CD4-positive, alpha-beta memory T cell (primary cell): ENCODE data around the gene ZNF567. TPM values are rescaled to one million over a fixed set of nuclear protein-coding genes. Genes with fewer than 3 reads are reported as not detected.

ENCODE experiments used
- CTCF ChIA-PET: fragments of 350-600 bp; sonication (Branson Sonifier 250); formaldehyde crosslinking; loops from one replicate; lab custom pipeline; 2021; ENCODE audit warnings: inconsistent platforms; ENCODE audit not compliant: partially characterized antibody; lab: Charles Lee
- POLR2A ChIA-PET: fragments of 350-600 bp; sonication (Branson Sonifier 250); formaldehyde crosslinking; loops from one replicate; lab custom pipeline; 2021; ENCODE audit not compliant: partially characterized antibody; lab: Charles Lee
- DNase-seq, 5 donors: peaks; one replicate each; pipeline versions ENCODE4 v3.0.0 to v3.0.0-alpha.2; 2020 to 2022; ENCODE audit warnings: mixed read lengths in 1 of 5
- H3K27ac ChIP-seq: one replicate; pipeline ENCODE4 v1.7.0; 2013; ENCODE audit warnings: low read depth, low read length
- H3K27me3 ChIP-seq: 2 replicates; pipeline ENCODE4 v1.7.0; 2013; ENCODE audit warnings: mild to moderate bottlenecking, low read length, moderate library complexity; ENCODE audit not compliant: insufficient read depth
- H3K36me3 ChIP-seq: 2 replicates; pipeline ENCODE4 v1.7.0; 2013; ENCODE audit warnings: mild to moderate bottlenecking, low read length, moderate library complexity; ENCODE audit not compliant: insufficient read depth
- H3K4me1 ChIP-seq: 2 replicates; pipeline ENCODE4 v1.7.0; 2013; ENCODE audit warnings: mild to moderate bottlenecking, low read length, moderate library complexity; ENCODE audit not compliant: insufficient read depth
- H3K4me3 ChIP-seq, 2 donors: one replicate each; pipeline ENCODE4 v1.7.0; 2013; ENCODE audit warnings: low read length in 2 of 2, mild to moderate bottlenecking in 1 of 2
- H3K9me3 ChIP-seq, 2 donors: one replicate each; pipeline ENCODE4 v1.7.0; 2013; ENCODE audit warnings: low read length in 2 of 2, control low read depth in 1 of 2; ENCODE audit not compliant: control insufficient read depth in 1 of 2
- H3K27ac Mint-ChIP-seq, 7 donors: one replicate each; pipeline ENCODE4 v1.8.0; 2020 to 2021; ENCODE audit warnings: mixed read lengths in 7 of 7, mild to moderate bottlenecking in 6 of 7, inconsistent platforms in 3 of 7, moderate library complexity in 3 of 7
- H3K27me3 Mint-ChIP-seq, 2 donors: one replicate each; pipeline ENCODE4 v1.8.0; 2020 to 2021; ENCODE audit warnings: mixed read lengths in 2 of 2
- H3K36me3 Mint-ChIP-seq, 2 donors: one replicate each; pipeline ENCODE4 v1.8.0; 2020 to 2021; ENCODE audit warnings: mixed read lengths in 2 of 2, inconsistent platforms in 1 of 2, mild to moderate bottlenecking in 1 of 2
- H3K4me1 Mint-ChIP-seq, 4 donors: one replicate each; pipeline ENCODE4 v1.8.0; 2020 to 2021; ENCODE audit warnings: mixed read lengths in 4 of 4, mild to moderate bottlenecking in 1 of 4
- H3K4me3 Mint-ChIP-seq, 8 donors: one replicate each; pipeline ENCODE4 v1.8.0; 2020 to 2021; ENCODE audit warnings: mixed read lengths in 8 of 8, mild to moderate bottlenecking in 7 of 8, moderate library complexity in 6 of 8, inconsistent platforms in 3 of 8
- H3K9me3 Mint-ChIP-seq, 8 donors: one replicate each; pipeline ENCODE4 v1.8.0; 2020 to 2021; ENCODE audit warnings: mixed read lengths in 8 of 8, mild to moderate bottlenecking in 5 of 8, inconsistent platforms in 3 of 8, moderate library complexity in 1 of 8
- intact Hi-C: fragments of 100-400 bp; cut with micrococcal nuclease; formaldehyde crosslinking; loops from one replicate; pipeline ENCODE4 v1.15.1; 2023
- polyA plus RNA-seq, 2 donors: library from polyadenylated mRNA; unstranded; fragments of 300-500 nt; fragmentation: Illumina TruSeq; gene quantifications; one replicate each; pipeline ENCODE4 v1.2.3, GENCODE V29; 2021
- total RNA-seq, 2 experiments: library from RNA; stranded (reverse); gene quantifications; one replicate each; pipeline ENCODE4 v1.2.3, GENCODE V29; 2021

Gene ZNF567
- total and polyA plus RNA-seq, 4 experiments from 2014 or later: 7.0 to 19.8 (median 15.5) TPM

DNA sequence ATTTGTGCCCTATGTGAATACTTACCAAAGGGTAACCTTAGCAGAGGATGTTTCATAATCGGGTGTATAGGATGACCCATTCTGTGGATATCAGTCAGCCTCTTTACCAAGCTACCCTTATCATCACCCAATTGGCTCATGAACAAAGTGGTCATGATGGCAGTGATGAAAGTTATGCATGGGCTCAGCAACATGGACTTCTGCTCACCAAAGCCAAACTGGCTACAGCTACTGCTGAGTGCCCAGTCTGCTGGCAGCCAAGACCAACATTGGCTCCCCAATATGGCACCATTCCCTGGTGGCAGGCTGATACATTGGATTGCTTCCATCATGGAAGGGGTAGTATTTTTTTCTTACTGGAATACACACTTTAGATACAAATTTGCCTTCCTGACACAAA, 15.0 kb upstream of the ZNF567 start:
- no peak overlapping the region for H3K4me3 Mint-ChIP-seq
- Histone ChIP-seq H3K4me3 (no peak overlapping the region), H3K27me3 (no peaks in the 10 kb centered on the region), H3K27ac (no peak overlapping the region), H3K36me3 (no peaks in the 10 kb centered on the region), H3K4me1 (peaks cover 18% of the 10 kb centered on the region), H3K9me3 (peaks cover 0 to 26% of the 10 kb centered on the region in 2 donors)
- intact Hi-C loops: no loop called here
- H3K36me3 Mint-ChIP-seq: peaks cover 41 to 53% of the 10 kb centered on the region in 2 donors
- H3K27ac Mint-ChIP-seq: no peak overlapping the region
- H3K4me1 Mint-ChIP-seq: peaks cover 9 to 24% (median 13%) of the 10 kb centered on the region in 4 donors
- H3K9me3 Mint-ChIP-seq: peaks cover 2 to 71% (median 44%) of the 10 kb centered on the region in 8 donors
- POLR2A ChIA-PET: no interaction called here
- no peaks in the 10 kb centered on the region for H3K27me3 Mint-ChIP-seq
- CTCF ChIA-PET: no interaction called here
- no peak for DNase-seq

DNA sequence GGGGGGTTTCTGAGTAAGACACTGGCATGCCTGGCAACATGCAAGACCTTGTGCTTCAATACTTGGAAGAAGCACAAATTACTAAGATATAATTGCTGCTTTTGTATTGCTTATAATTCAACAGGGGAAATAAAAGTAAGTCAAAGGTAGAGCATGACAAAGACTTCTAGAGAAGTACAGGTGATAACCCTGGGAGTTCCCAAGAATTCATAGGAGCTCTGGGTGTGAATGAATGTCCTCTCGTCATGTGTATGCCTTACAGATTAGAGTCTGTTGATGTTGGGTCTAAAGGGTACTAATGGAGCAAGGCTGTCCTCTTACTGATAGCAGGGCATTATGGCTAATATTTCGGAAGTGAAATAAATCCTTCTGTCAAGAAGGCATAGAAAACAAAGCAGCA, 13.2 kb upstream of the ZNF567 start:
- peaks cover 2 to 76% (median 48%) of the 10 kb centered on the region in 8 donors for H3K9me3 Mint-ChIP-seq
- ChIA-PET POLR2A (no interaction called here), CTCF (no interaction called here)

DNA sequence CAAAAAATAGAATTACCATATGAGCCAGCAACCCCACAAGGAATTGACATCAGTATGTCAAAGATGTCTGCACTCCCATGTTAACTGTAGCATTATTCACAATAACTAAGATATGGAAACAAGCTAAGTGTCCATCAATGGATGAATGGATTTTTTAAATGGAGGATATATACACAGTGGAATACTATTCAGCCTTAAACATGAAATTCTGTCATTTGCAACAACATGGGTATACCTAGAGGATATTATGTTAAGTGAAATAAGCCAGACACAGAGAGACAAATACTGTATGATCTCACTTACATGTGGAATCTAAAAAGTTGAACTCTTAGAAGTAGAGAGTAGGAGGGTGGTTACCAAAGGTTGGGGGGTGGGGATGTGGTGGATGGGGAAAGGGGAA, 8.0 kb upstream of the ZNF567 start:
- Histone ChIP-seq H3K9me3 (peaks cover 0 to 14% of the 10 kb centered on the region in 2 donors), H3K4me1 (no peaks in the 10 kb centered on the region), H3K36me3 (no peaks in the 10 kb centered on the region), H3K27ac (no peak overlapping the region), H3K4me3 (no peak overlapping the region), H3K27me3 (no peaks in the 10 kb centered on the region)
- H3K4me3 Mint-ChIP-seq: no peak overlapping the region
- ChIA-PET CTCF (no interaction called here), POLR2A (no interaction called here)
- no peaks in the 10 kb centered on the region for H3K27me3 Mint-ChIP-seq
- H3K9me3 Mint-ChIP-seq: peaks cover 4 to 57% (median 34%) of the 10 kb centered on the region in 8 donors
- intact Hi-C loops: no loop called here
- peaks cover 0 to 4% (median 2%) of the 10 kb centered on the region in 4 donors for H3K4me1 Mint-ChIP-seq
- peaks cover 43 to 56% of the 10 kb centered on the region in 2 donors for H3K36me3 Mint-ChIP-seq
- H3K27ac Mint-ChIP-seq: no peak overlapping the region
- DNase-seq: no peak

More for the DNA sequence above, 13.2 kb upstream of the ZNF567 start:
- intact Hi-C loops: no loop called here
- Mint-ChIP-seq H3K36me3 (peaks cover 51 to 66% of the 10 kb centered on the region in 2 donors), H3K4me1 (peaks cover 1 to 9% (median 2%) of the 10 kb centered on the region in 4 donors), H3K27ac (no peak overlapping the region), H3K27me3 (no peaks in the 10 kb centered on the region), H3K4me3 (no peak overlapping the region)
- H3K9me3 ChIP-seq: peaks cover 0 to 32% of the 10 kb centered on the region in 2 donors
- H3K36me3 ChIP-seq: no peaks in the 10 kb centered on the region
- no peaks in the 10 kb centered on the region for H3K27me3 ChIP-seq
- H3K4me3 ChIP-seq: no peak overlapping the region
- DNase-seq: no peak
- H3K27ac ChIP-seq: no peak overlapping the region
- peaks cover 1% of the 10 kb centered on the region for H3K4me1 ChIP-seq

DNA sequence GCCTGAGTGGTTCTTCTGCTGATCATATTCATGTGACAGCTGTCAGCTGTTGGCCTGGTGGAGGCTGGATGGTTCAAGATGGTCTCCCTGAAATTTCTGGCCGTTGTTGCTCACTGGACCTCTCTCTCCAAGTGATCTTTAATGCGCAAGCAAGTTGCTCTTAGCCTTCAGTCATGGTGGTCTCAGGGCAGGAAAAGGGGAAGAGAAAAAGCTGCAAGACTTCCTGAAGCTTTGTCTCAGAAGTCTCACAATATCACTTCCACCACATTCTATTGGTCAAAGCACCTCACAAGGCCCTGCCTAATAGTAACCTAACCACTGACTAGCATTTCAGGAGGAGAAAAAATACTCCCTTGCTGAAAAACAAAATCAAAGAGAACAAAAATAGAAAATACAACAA, 1.6 kb upstream of the ZNF567 start:
- POLR2A ChIA-PET: interaction anchor here (1.9 to 2.5 kb wide), 3 partner anchors 81 to 909 kb away, joined by 6 to 11 read pairs (median 10); partner anchors contain the start of genes ZNF382, ZNF540, ZNF566 and ZNF571
- peak overlapping the region in 3 of 7 donors; percentile 44 to 96 (median 68) for H3K27ac Mint-ChIP-seq
- H3K36me3 Mint-ChIP-seq: peaks cover 46 to 57% of the 10 kb centered on the region in 2 donors

DNA sequence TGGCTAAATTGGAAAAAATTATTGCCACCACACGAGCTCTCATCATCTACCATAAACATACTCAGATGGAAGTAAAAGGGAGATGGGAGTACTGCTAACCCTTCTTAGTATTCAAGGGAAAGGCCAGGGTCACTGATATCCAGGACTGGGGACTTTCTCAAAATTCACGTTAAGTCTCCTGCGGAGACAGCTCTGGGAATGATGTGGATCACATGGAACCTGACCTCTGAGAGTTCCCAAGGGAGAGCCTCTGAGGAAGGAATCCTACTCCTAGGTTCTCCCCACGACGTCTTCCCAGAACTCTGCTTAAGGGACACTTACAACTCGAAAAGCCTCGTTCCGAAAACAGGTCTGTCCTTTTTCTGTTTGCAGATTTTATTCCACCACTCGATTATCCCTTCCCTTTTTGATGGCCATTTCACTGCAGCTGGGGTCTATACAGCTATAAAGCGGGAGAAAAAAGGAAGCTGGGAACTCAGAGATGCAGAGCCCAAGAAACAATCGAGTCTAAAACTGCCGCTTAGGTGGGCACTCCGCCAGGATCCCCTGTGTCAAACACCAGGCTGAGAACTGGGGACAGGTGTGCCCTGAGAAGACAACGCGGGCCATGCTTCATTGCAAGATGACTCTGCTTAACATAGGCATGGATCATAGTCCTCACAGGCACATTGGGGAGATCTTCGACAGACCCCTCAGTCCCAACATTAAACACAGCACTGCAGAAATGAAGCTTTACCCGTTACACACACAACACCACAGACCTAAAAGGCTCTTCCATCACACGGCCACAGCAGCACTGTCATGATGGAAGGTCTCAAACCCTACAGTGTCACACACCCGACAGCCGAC, 823 bp upstream of the ZNF567 start:
- Histone ChIP-seq H3K4me1 (peaks cover 22% of the 10 kb centered on the region), H3K9me3 (no peaks in the 10 kb centered on the region), H3K36me3 (peaks cover 16% of the 10 kb centered on the region), H3K27me3 (no peaks in the 10 kb centered on the region), H3K4me3 (peak overlapping the region; percentile 62 to 80), H3K27ac (peak overlapping the region; percentile 75)
- Mint-ChIP-seq H3K9me3 (peaks cover under 1 to 33% (median 14%) of the 10 kb centered on the region in 8 donors), H3K4me1 (peaks cover 22 to 49% (median 31%) of the 10 kb centered on the region in 4 donors), H3K36me3 (peaks cover 44 to 58% of the 10 kb centered on the region in 2 donors), H3K4me3 (peak overlapping the region; percentile 97 to 100 (median 99)), H3K27me3 (no peaks in the 10 kb centered on the region), H3K27ac (peak overlapping the region; percentile 95 to 99 (median 97))
- ChIA-PET POLR2A (interaction anchor here (0.6 to 2.5 kb wide), 11 partner anchors 20 to 908 kb away, joined by 3 to 11 read pairs (median 5); partner anchors contain the start of genes ZNF146, ZNF260, ZNF345 and ZNF382), CTCF (no interaction called here)
- intact Hi-C loops: loop anchor here (1.0 to 10.0 kb wide), 12 partner anchors 20 to 1091 kb away; partner anchors contain the start of genes ZFP14, ZNF260, ZNF345 and ZNF382
- DNase-seq: no peak

More for the DNA sequence above, 1.6 kb upstream of the ZNF567 start:
- Histone ChIP-seq H3K27me3 (no peaks in the 10 kb centered on the region), H3K4me1 (peaks cover 22% of the 10 kb centered on the region), H3K36me3 (peaks cover 15% of the 10 kb centered on the region), H3K9me3 (no peaks in the 10 kb centered on the region), H3K4me3 (no peak overlapping the region), H3K27ac (no peak overlapping the region)
- DNase-seq: no peak
- Mint-ChIP-seq H3K4me1 (peaks cover 22 to 49% (median 31%) of the 10 kb centered on the region in 4 donors), H3K4me3 (peak overlapping the region; percentile 73 to 100 (median 99)), H3K9me3 (peaks cover 0 to 36% (median 15%) of the 10 kb centered on the region in 8 donors), H3K27me3 (no peaks in the 10 kb centered on the region)
- CTCF ChIA-PET: no interaction called here
- intact Hi-C loops: loop anchor here (2.0 to 10.0 kb wide), 4 partner anchors 157 to 1091 kb away; partner anchors contain the start of genes ZNF260, ZNF383, ZNF566 and ZNF573

DNA sequence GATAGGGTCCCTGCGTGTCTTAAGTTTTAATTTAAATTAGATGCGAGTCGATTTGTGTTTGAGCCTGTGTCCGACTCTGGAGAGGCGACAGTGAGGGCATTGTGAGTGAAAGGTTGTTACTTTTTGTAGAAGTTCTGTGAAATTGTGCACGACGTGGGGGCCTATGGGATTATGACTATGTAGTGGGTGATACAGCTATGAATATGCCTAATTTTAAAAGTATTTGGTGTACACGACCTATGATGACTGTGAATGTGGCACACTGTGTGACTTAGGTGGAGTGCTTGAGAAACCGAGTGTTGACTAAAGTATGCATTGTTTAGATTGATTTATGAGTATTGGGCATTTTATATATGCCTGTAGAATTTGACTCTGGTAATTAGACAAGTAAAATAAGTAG, 646 bp downstream of the ZNF567 start:
- ChIA-PET CTCF (interaction anchor here (0.7 kb wide), 1 partner anchor 160 kb away, joined by 3 read pairs; no protein-coding TSS in a partner anchor), POLR2A (interaction anchor here (0.6 to 2.1 kb wide), 4 partner anchors 150 to 969 kb away, joined by 3 to 8 read pairs (median 3); partner anchors contain the start of gene ZNF790)
- Mint-ChIP-seq H3K4me1 (peaks cover 22 to 49% (median 29%) of the 10 kb centered on the region in 4 donors), H3K4me3 (peak overlapping the region; percentile 97 to 100 (median 99)), H3K27ac (peak overlapping the region; percentile 95 to 99 (median 97)), H3K27me3 (no peaks in the 10 kb centered on the region), H3K9me3 (peaks cover 6 to 40% (median 16%) of the 10 kb centered on the region in 8 donors), H3K36me3 (peaks cover 48 to 63% of the 10 kb centered on the region in 2 donors)
- Histone ChIP-seq H3K27me3 (no peaks in the 10 kb centered on the region), H3K9me3 (no peaks in the 10 kb centered on the region), H3K27ac (peak overlapping the region; percentile 75), H3K4me1 (peaks cover 22% of the 10 kb centered on the region), H3K4me3 (peak overlapping the region; percentile 62 to 80), H3K36me3 (peaks cover 20% of the 10 kb centered on the region)
- DNase-seq: no peak
- intact Hi-C loops: loop anchor here (5.0 to 10.0 kb wide), 3 partner anchors 201 to 1089 kb away; partner anchors contain the start of genes ZNF383, ZNF566, ZNF573 and ZNF585B
